22Rv1 (cell line): ENCODE results near the gene ATXN1.

ENCODE experiments used
- CTCF ChIP-seq: fragments of 450-650 bp; IDR thresholded peaks from 2 replicates; pipeline ENCODE4 v1.5.1; 2017; ENCODE audit warnings: mild to moderate bottlenecking
- ZFX ChIP-seq: fragments of 450-650 bp; IDR thresholded peaks from 2 replicates; pipeline ENCODE4 v1.6.1; 2017; ENCODE audit warnings: antibody characterized with exemption, borderline replicate concordance

GRCh38 chr6:16363749-16364148, 397.5 kb downstream of the ATXN1 start:
- no peak for TF ChIP-seq CTCF
- TF ChIP-seq ZFX = no peak
